ENCODE measurements around the gene DNAAF9.

The DNAAF9 gene

DNA sequence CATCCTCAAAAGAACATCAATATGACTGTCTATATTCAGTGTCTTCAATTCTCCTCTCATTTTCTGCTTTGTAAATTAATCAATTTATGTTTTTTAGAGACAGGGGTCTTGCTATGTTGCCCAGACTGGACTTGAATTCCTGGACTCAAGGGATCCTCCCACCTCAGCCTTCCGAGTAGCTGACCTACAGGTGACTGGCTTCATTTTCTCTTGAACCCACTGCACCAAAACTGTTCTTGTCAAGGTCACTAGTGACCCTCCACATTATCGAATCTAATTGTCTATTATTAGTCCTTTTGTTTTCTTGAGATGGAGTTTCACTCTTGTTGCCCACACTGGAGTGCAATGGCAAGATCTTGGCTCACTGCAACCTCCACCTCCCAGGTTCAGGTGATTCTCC is 3.7 kb downstream of the DNAAF9 start:
- peaks cover 22% of the 10 kb centered on the region for H3K4me1 Mint-ChIP-seq
- no peak overlapping the region for H3K27ac Mint-ChIP-seq
- no peaks in the 10 kb centered on the region for H3K9me3 Mint-ChIP-seq
- DNase-seq (no peak), ATAC-seq (no peak)
- peaks cover 4% of the 10 kb centered on the region for H3K27me3 Mint-ChIP-seq
- no peak overlapping the region for H3K4me3 Mint-ChIP-seq
- H3K36me3 Mint-ChIP-seq (ENCODE audit: low read depth): no peaks in the 10 kb centered on the region

DNA sequence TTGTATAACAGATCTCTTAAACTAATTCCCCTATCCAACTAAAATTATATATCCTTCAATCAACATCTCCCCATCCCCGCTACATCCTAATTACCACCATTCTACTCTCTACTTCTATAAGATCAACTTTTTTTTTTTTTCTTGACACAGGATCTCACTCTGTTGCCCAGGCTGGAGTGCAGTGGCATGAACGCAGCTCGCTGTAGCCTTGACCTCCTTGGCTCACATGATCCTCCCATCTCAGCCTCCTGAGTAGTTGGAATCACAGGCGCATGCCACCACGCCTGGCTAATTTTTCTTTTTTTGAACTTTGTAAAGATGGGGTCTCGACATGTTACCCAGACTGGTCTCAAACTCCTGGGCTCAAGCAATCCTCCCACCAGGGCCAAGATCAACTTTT is 5.0 kb downstream of the DNAAF9 start:
- ATAC-seq (no peak), DNase-seq (no peak)
- peaks cover 13% of the 10 kb centered on the region for H3K4me1 Mint-ChIP-seq
- peaks cover 3% of the 10 kb centered on the region for H3K27me3 Mint-ChIP-seq
- H3K9me3 Mint-ChIP-seq: no peaks in the 10 kb centered on the region
- H3K36me3 Mint-ChIP-seq (ENCODE audit: low read depth): no peaks in the 10 kb centered on the region
- no peak overlapping the region for H3K27ac Mint-ChIP-seq
- H3K4me3 Mint-ChIP-seq: no peak overlapping the region

DNA sequence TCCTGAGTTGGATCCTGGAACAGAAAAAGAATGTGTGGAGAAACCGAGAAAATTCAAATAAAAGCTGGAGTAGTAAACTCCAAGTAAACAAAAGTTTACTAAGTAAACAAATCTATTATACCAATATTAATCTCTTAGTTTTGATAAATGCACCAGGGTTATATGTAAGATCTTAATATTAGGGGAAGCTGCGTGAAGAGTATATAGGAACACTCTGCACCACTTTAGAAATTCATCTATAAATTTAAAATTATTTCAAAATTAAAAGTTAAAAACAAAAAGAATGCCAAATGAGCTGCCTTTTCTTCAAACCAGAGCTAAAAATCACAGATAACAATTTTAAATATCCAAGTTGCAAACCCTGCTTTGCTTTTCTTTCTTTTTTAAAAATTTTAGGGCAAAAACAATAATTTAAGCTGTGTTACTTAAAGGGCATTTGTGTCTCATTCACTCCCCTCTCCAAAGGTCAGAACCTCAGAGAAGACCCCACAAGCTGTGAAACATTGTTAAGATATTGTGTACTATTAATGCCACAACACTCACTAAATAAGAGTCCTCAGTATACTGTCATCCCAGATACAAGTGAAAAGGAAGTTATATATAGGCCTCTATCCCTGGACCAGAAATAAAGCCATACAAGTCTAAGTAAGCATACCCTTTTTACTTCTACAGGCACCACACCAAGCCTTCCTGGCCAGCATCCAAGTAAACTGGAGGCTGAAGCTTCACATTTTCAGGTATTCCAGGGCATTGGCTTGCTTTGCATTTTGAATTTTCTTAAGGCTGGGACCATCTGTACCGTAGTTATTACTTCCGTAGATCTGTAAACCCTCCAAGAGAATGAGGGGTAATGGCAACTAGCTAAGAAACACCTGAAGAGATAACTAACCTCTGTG is 7.0 kb downstream of the DNAAF9 start:
- Mint-ChIP-seq H3K36me3 (ENCODE audit: low read depth) (peaks cover 5% of the 10 kb centered on the region), H3K9me3 (peaks cover 11% of the 10 kb centered on the region), H3K4me1 (peaks cover 1% of the 10 kb centered on the region), H3K27me3 (no peaks in the 10 kb centered on the region), H3K4me3 (no peak overlapping the region), H3K27ac (no peak overlapping the region)
- DNase-seq: no peak
- ATAC-seq: no peak

DNA sequence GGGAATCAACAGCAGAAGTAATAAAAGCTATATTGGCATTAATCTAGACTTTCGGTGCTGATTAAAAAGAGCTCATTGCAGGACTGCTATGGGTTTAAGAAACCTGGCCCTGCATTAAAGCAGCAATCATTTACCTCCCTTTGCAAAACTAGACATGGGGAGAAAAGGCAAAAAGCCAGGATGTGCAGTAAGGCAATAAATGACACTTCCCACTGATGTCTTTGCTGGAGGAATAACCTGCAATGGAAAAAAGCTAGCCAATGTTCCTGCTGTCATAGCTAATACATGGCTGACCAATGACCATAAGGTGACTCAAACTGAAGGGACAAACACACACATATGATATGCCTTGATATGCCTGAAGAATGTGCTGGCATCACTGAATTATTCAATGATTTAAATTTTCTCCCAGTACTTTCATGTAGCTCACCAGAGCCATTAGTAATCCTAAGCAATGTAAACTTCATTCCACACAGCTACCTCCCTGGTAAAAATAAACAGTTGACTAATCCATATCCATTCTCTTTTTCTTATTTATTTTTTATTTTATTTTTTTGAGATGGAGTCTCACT is 8.7 kb downstream of the DNAAF9 start:
- Mint-ChIP-seq H3K4me3 (no peak overlapping the region), H3K27me3 (no peaks in the 10 kb centered on the region), H3K4me1 (no peaks in the 10 kb centered on the region), H3K27ac (no peak overlapping the region), H3K9me3 (peaks cover 11% of the 10 kb centered on the region), H3K36me3 (ENCODE audit: low read depth) (peaks cover 5% of the 10 kb centered on the region)
- DNase-seq (no peak), ATAC-seq (no peak)

DNA sequence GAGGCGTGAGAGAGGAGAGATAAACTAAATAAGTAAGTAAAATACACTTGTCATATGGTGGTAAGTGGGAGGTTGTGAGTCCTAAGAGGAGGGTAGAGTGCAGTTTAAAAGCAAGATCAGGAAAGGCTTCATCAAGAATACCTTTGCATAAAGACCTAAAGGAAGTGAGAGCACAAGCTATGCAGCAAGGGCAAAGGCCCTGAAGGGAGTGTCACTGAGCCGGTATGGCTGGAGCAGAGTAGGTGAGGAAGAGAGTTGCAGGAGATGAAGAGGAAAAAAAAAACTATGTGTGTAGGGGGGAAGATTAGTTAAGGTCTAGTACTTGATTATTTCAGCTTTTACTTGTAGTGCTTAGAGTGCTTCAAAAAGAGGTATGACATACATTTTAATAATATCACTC is 11.0 kb downstream of the DNAAF9 start:
- DNase-seq (no peak), ATAC-seq (no peak)
- Mint-ChIP-seq H3K4me3 (no peak overlapping the region), H3K9me3 (peaks cover 11% of the 10 kb centered on the region), H3K27me3 (no peaks in the 10 kb centered on the region), H3K36me3 (ENCODE audit: low read depth) (peaks cover 5% of the 10 kb centered on the region), H3K27ac (no peak overlapping the region), H3K4me1 (no peaks in the 10 kb centered on the region)

DNA sequence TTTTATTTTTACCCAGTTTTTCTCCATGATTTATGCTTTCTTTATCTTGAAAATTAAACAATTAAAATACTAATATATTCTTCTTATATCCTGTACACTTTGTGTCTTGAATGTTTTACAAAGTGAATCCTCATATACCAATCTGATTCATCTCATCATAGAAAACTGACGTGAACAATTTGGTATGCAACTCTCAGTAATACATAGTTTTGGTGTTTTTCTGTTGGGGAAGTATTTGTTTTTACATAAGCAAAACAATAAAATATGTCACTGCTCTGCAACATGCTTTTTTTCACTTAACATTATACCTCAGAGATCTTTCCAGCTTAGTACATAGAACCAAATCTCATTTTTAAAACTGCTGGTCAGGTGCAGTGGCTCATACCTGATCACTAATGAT is 14.7 kb downstream of the DNAAF9 start:
- no peaks in the 10 kb centered on the region for H3K27me3 Mint-ChIP-seq
- H3K36me3 Mint-ChIP-seq (ENCODE audit: low read depth): peaks cover 5% of the 10 kb centered on the region
- peaks cover 2% of the 10 kb centered on the region for H3K4me1 Mint-ChIP-seq
- DNase-seq (no peak), ATAC-seq (no peak)
- peaks cover 11% of the 10 kb centered on the region for H3K9me3 Mint-ChIP-seq
- H3K27ac Mint-ChIP-seq: no peak overlapping the region
- H3K4me3 Mint-ChIP-seq: no peak overlapping the region

DNA sequence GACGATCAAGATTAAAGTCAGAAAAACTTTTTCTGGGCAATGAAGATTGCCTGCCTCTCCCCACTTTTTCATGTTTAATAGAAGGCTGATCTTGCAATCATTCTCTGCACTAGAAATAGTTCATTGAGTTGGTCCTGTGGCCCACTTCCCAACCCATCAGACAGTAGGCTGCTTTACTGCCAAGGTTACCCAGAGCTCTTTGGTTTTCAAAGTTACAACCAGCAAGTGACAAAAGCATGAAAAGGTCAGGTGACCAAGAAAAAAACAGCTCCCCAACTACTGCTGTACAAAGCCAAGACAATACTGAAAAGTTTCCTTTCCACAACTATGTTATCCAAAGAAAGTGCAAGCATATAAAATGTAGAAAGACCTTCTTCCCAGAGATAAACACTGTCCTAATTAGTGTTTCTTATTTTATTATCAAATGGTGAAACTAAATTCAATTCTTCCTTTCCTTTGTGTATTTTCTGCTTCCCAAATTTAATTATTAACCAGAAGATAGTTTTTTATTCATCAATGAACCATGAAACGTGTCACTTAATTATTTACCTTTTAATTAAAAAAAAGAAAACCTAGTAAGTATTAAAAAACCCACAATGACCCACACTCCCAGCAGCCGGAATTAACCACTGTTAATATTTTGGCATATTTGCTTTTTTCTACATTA is 16.6 kb downstream of the DNAAF9 start:
- H3K27ac Mint-ChIP-seq: no peak overlapping the region
- peaks cover 2% of the 10 kb centered on the region for H3K4me1 Mint-ChIP-seq
- no peak for ATAC-seq
- H3K9me3 Mint-ChIP-seq: peaks cover 9% of the 10 kb centered on the region
- peaks cover 4% of the 10 kb centered on the region for H3K36me3 Mint-ChIP-seq (ENCODE audit: low read depth)
- H3K4me3 Mint-ChIP-seq: no peak overlapping the region
- no peaks in the 10 kb centered on the region for H3K27me3 Mint-ChIP-seq
- no peak for DNase-seq

DNA sequence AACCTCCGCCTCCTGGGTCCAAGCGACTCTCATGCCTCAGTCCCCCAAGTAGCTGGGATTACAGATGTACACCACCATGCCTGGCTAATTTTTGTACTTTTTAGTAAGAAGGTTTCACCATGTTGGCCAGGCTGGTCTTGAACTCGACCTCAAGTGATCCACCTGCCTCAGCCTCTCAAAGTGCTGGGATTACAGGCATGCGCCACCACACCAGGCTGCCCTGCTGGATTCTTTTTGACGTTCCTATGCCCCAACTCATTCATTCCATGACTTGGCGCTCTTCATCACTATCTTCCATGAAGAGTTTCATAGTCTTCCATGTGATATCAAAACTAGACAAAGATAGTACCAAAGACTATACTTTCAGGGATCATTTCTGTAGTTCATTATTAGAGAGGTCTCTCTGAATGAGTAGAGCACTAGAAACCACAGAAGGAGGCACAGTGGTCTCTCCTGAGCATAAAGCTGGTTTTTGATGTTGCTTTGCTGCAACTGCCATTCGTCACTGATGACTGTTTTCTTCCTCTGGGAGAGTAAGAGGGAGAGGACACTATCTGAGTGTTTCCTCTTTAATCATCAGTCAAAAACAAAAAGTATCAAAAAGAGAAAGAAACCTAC is 23.5 kb downstream of the DNAAF9 start:
- peak overlapping the region; percentile 91 for H3K27ac Mint-ChIP-seq
- H3K27me3 Mint-ChIP-seq: no peaks in the 10 kb centered on the region
- H3K4me1 Mint-ChIP-seq: peaks cover 18% of the 10 kb centered on the region
- ATAC-seq (peak; percentile 97), DNase-seq (peak; percentile 23)
- peaks cover 12% of the 10 kb centered on the region for H3K36me3 Mint-ChIP-seq (ENCODE audit: low read depth)
- H3K9me3 Mint-ChIP-seq: peaks cover 16% of the 10 kb centered on the region
- H3K4me3 Mint-ChIP-seq: peak overlapping the region; percentile 25

DNA sequence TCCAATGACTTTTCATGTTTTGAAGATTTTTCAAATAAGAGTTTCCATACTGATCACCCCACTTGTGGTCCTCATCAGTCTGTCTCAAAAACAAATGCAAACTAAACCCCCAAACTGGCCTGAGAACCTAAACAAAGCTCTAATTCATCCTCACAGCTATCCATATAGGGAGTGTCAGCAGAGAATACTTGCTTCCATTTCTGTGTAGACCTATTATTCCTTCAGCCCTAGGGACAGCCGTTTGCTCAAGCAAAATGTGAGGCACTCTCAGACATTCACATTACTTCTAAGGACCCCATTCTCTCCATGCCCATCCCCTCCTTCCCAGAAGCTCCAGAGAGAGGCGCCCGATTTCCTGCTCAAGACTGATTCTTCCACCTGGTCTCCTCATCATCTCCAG is 24.6 kb downstream of the DNAAF9 start:
- ATAC-seq: no peak
- Mint-ChIP-seq H3K27ac (no peak overlapping the region), H3K4me3 (no peak overlapping the region), H3K36me3 (ENCODE audit: low read depth) (peaks cover 12% of the 10 kb centered on the region), H3K27me3 (no peaks in the 10 kb centered on the region), H3K9me3 (peaks cover 16% of the 10 kb centered on the region), H3K4me1 (peaks cover 18% of the 10 kb centered on the region)
- no peak for DNase-seq

DNA sequence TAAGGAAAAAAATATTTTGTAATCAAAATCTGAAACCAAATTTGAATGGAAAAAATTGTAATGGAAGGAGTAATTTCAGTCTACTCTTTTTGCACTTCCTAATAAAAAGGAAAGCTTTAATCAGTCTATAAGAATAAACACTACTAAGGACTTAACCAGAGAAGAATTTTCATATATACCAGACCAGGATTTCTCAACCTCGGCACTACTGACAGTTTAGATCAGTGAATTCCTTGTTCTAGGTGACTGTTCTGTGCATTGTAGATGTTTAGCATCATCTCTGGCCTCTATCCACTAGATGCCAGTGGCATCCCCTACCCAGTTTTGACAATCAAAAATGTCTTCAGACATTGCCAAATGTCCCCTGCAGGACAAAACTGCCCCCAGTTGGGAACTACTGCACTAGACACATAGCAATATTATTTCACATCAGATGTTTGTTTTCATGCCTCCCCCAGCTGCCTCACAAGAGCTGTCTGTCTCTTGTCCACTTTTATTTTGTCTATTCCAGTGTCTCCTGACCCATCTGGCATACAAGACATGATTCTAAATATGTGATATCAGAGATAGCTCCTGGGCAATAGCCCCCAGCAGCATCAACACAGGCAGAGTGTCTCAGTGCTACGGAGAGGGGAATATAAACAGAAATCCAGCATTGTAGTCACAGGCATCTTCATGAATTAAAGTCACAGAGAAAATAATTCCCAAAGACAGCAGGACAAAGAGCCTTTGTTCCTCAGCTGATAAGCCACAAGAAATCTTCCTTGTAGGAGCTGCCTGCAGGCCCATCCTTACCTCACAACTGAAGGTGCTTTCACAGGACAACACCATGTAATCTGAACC is 27.0 kb downstream of the DNAAF9 start:
- Mint-ChIP-seq H3K4me1 (peaks cover 18% of the 10 kb centered on the region), H3K27ac (no peak overlapping the region), H3K36me3 (ENCODE audit: low read depth) (peaks cover 10% of the 10 kb centered on the region), H3K27me3 (no peaks in the 10 kb centered on the region), H3K4me3 (no peak overlapping the region), H3K9me3 (peaks cover 10% of the 10 kb centered on the region)
- ATAC-seq: no peak
- DNase-seq: no peak

DNA sequence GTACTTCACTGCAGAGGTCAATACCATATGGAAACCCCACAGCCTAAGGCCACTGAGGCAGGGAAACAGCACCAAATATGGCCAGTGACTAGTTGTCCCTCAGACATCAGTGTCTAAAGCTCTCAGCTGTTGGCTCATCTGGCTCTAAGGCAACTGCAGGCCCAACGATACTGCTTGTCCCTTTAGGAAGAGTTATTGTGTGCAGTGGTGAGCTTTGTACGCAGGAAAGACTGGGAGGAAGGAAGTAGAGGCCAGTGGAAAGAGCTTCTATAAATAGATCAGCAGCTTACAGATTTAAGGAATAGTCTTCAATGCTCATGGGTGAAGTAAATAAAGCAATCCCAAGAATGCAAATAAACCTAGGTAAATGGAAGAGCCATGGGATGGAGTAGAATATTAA is 29.3 kb downstream of the DNAAF9 start:
- Mint-ChIP-seq H3K9me3 (no peaks in the 10 kb centered on the region), H3K27ac (no peak overlapping the region), H3K4me3 (no peak overlapping the region), H3K36me3 (ENCODE audit: low read depth) (no peaks in the 10 kb centered on the region), H3K27me3 (no peaks in the 10 kb centered on the region), H3K4me1 (no peaks in the 10 kb centered on the region)
- DNase-seq (no peak), ATAC-seq (no peak)

DNA sequence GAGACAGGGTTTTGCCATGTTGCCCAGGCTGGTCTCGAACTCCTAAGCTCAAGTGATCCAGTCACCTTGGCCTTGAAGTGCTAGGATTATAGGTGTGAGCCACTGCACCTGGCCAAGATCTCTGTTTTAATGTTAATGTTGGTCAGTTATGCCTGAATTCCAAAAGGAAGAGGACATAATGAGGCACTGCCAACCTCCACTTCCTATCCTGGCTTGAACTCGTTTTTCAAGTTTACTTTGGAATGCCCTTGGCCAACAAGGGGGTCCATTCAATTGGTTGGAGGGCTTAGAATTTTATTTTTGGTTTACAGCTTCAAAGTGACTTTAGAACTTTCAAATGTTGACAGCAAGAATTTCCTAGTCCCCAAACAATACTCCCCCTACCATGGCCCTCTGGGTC is 29.8 kb downstream of the DNAAF9 start:
- H3K4me3 Mint-ChIP-seq: no peak overlapping the region
- no peak overlapping the region for H3K27ac Mint-ChIP-seq
- H3K9me3 Mint-ChIP-seq: no peaks in the 10 kb centered on the region
- no peaks in the 10 kb centered on the region for H3K36me3 Mint-ChIP-seq (ENCODE audit: low read depth)
- no peaks in the 10 kb centered on the region for H3K4me1 Mint-ChIP-seq
- H3K27me3 Mint-ChIP-seq: no peaks in the 10 kb centered on the region
- ATAC-seq (no peak), DNase-seq (no peak)

DNA sequence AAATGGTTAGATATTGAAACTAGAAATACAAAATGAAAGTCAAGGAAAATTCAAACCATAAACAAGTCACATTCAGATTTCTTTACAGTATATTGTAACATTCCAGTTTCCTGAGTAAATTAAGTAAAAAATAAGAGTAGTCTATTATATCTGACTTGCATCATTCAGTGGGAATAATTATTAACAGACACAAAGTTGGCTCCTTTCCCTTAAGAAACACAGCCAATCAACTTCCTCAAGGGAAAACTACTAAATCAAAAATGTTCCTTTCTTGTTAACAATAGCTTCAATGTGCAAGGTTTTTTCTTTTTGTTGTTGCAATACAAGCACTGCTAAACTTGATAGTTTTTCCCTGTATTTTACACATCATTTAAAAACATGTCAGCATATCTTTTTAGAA is 33.2 kb downstream of the DNAAF9 start:
- H3K36me3 Mint-ChIP-seq (ENCODE audit: low read depth): no peaks in the 10 kb centered on the region
- no peaks in the 10 kb centered on the region for H3K27me3 Mint-ChIP-seq
- H3K4me1 Mint-ChIP-seq: no peaks in the 10 kb centered on the region
- H3K4me3 Mint-ChIP-seq: no peak overlapping the region
- no peak overlapping the region for H3K27ac Mint-ChIP-seq
- DNase-seq (no peak), ATAC-seq (no peak)
- H3K9me3 Mint-ChIP-seq: no peaks in the 10 kb centered on the region

DNA sequence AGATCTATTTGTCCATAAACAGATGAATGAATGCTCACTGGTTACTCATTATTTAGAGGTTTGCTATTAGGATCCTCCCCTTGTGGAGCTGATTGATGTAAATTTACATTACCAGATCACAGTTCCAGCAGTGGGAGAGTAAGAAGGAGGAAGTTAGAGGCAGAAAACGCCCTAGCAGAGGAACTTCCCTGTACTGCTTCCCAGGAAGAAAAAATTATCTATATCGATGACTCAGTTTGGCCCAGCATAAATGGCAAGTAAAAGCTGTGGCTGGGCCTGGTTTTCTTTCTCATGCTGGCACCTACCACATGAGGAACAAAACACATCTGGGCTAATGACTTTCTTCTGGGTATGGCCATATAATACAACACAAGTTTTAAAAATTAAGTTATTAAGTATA is 35.7 kb downstream of the DNAAF9 start:
- H3K27ac Mint-ChIP-seq: no peak overlapping the region
- no peak overlapping the region for H3K4me3 Mint-ChIP-seq
- no peaks in the 10 kb centered on the region for H3K27me3 Mint-ChIP-seq
- no peaks in the 10 kb centered on the region for H3K36me3 Mint-ChIP-seq (ENCODE audit: low read depth)
- ATAC-seq (no peak), DNase-seq (no peak)
- H3K9me3 Mint-ChIP-seq: no peaks in the 10 kb centered on the region
- H3K4me1 Mint-ChIP-seq: no peaks in the 10 kb centered on the region

Measured in activated naive CD8-positive, alpha-beta T cell treated with anti-CD3 and anti-CD28 coated beads, Interleukin-2, amount 50 U/mL, for 24 hours (primary cell).